Inflammatory macrophage treated with lipopolysaccharide for 1 hour (primary cell): ENCODE measurements around the gene GNE.
"Not testable (repeated sequence)": the region's sequence is repeated elsewhere in the genome, so short reads cannot be mapped to it uniquely, and the experiment has no call there.

ENCODE experiments used
- DNase-seq, 2 donors: peaks; one replicate each; pipeline ENCODE4 v3.0.0-alpha.2; 2020 to 2022

Gene GNE

DNA sequence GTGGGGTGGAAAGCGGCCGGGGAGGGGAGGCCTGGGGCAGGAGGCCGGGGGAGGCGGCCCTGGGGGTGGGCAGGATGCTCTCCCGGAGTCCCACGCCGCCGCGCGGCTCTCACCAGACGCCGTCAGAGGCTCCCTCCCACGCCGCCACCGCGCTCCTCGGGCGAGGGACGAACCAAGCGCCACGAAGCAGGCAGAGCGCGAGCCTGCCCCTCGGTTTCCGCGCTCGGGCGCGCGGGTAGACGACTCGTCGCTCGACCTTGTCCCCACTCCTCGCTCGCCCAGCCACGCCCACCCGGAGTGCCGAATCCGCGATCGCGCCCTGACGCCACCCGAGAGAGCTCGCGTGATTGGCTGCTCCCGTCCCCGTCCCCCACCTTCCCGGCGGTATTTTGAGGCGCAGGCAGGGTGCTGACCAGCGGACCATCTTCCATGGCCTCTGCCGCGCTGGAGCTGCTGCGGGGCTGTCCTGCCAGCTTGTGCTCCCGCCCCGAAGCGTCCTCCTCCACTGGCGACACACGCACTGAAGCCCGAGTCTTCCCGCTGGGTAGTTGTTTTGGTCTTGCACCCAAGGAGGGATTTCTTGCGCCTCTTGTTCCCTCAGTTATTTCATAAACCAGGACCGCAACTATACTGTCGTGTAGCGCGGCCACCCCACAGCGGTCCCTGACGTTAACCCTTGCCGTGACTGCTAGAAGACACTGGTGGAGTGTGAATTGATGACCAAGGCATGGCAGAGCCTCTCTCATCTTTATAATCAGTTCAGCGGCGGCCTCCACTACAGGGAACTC lies at the start of gene GNE:
GNE (minus strand) TSS at position 241 of the 788 bp plus-strand sequence. CDS start 9,093 bp downstream, outside the sequence.
- DNase-seq: peak; percentile 95 to 98

DNA sequence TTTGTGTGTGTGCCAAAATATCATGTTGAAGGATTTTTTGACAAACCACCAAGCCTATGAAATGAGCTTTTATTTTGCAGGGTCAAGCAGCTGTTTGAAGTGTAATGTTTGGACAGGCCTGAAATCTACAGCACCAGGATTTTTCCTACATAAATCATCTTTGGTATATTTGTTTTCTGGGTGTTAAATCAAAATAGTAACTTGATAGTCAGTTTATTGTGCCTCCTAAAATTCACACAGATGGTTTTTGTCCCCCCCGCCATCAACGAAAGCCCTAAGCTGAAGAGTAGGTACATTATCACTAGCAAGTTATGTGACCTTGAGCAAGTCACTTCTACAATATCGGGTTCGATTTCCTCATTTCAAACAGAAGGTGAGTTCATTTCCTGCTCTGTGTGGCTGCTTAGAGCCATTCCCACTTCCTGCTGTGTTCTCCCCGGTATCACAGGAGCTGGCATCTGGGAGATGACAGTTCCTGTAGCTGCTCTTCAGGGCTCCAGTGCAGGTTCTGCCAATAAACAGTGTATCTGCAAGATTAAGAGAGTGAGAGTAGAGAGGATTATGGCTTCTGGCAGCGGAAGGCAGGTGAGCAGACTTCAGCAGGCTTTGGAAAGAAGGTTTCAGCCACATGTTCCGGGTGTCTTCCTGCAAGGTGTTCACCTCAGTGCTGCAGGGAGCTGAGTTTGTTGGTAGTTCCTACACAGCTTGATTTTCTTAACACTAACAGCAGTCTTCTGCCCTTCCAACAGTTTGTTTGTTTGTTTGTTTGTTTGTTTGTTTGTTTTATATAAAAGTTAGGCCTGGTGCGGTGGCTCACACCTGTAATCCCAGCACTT lies 48.4 kb upstream of the GNE start:
- no peak for DNase-seq

- not testable (repeated sequence) for DNase-seq
Observed at GRCh38 chr9:36304366-36304765, 46.1 kb upstream of the GNE start.

- DNase-seq: no peak
Observed at GRCh38 chr9:36301227-36301626, 43.0 kb upstream of the GNE start.

DNA sequence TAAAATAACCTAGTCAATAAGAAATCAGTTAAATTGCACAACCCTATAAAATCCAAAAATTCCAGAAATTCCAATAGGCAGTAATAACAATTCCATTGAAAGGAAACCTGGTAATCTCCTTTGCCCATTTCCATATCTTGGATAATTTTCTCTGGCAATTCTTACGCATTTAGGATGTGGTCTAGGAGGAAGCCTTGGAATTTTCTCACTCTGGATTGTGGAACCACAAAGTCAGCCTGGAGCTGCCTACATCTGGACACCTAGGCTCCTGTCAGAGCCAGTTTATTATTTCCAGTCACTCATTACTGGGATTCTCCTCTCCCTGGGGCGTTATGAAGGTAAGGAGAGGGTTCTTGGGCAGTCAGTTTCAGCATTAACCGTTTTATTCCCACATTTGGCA lies 40.3 kb upstream of the GNE start:
- DNase-seq: no peak

DNA sequence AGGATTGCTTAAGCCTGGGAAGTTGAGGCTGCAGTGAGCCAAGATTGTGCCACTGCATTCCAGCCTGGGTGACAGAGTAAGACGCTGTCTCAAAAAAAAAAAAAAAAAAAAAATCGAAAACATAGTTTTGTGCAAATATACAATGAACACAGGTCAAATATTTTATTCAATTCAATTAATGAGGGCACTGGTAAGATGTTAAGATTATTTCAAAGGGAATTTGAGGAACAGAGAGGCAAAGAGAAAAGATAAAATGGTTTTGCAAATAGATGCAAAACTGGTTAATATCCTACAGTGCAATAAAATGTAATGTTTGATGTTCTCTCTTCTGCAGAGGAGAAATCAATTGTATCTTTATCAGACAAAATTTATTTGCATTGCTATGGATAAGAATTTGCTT lies 39.5 kb upstream of the GNE start:
- no peak for DNase-seq

DNA sequence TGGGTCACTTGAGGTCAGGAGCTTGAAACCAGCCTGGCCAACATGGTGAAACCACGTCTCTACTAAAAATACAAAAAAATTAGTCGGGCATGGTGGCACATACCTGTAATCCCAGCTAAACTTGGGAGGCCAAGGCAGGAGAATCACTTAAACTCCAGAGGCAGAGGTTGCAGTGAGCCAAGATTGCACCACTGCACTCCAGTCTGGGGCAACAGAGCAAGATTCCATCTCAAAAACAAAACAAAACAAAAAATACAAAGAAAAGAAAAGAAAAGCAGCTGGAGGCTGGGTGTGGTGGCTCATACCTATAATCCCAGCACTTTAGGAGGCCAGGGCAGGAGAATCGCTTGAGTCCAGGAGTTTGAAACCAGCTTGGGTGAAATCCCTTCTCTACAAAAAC lies 36.7 kb upstream of the GNE start:
- DNase-seq: not testable (repeated sequence)

GRCh38 chr9:36293918-36294317 lies 35.7 kb upstream of the GNE start:
- DNase-seq: no peak

DNA sequence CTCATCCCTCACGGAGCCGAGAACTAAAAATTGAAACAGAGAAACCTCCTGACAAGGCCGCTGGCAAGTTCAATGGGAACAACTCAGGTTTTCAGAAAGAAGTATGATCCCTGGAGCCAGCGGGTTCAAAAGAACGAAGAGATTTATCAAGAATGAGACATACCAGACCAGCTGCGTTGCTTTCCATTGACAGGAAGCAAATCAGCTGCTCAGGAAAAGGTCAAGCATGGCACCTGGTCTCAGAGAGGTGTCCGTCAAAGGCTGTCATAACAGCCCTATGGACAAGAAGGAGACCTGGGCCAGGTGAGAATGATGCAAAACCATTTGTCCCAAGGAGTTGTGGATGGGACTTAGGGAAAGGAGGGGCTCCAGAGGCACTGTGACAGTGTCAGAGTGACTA lies 34.9 kb upstream of the GNE start:
- no peak for DNase-seq

DNA sequence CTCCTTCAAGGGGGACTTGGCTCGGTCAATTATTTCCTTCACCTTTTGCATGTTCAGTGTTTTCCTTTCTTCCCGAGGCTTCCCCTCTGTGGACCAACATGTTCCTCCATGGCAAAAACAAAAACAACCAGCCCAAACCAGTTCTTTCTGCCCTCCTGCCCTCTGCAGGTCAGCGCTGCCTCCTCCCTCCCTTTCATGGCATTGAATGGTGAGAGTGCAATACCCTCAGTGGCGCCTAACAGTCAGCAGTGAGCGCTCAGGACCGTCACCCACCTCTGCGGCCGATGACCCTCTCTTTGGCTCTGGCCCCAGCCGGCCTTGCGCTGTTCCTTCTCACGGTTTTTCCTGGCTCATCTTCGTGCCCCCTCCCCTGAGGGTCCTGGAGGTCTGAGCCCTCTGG lies 34.4 kb upstream of the GNE start:
- no peak for DNase-seq

- no peak for DNase-seq
Observed at GRCh38 chr9:36290996-36291395, 32.7 kb upstream of the GNE start.

DNA sequence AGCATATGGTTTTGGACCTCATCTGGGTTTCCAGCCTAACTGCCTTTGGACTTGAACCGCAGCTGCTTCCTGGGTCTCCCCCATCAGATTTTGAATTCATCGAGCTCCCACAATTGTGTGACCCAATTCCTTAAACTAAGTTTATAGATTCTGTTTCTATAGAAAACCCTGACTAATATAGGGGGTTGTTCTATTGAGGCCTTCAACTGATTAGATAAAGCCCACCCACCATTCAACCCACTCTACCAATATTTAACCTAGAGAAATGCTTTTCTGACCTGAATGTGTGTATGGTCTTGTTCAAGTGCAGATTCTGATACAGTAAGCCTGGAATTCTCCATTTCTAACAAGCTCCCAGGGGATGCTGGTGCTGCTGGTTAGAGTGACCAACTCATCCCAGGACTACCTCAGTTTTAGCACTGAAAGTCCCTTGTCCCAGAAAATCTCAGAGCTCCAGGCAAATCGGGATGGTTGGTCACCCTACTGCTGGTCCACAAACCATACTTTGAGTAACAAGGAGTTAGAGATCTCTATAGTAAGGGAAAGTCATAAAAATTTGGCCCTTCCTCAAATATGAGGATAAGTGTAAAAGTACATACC lies 31.7 kb upstream of the GNE start:
- DNase-seq: no peak

- DNase-seq: no peak
Observed at GRCh38 chr9:36288070-36288469, 29.8 kb upstream of the GNE start.

GRCh38 chr9:36286388-36286787 lies 28.1 kb upstream of the GNE start:
- no peak for DNase-seq

- no peak for DNase-seq
Observed at GRCh38 chr9:36284226-36284625, 26.0 kb upstream of the GNE start.

DNA sequence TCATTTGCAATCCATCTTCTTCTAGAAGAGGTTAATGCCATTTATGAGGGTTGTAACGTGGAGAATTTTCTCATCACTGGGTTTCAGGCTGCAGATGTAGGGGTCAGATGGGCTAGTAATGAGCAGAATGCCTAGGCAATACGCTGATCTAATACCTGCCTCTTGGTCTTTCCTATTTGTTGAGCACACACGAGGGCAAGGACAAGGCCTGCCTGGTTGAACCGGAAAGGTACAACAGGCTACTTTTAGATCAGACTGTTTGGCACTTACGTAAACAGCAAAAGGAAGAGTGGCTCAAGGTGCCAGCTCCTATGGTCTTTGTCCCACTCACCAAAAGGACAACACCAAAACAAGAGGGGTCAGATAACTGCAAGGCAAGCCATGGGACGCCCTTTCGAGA lies 24.0 kb upstream of the GNE start:
- DNase-seq: no peak

- no peak for DNase-seq
Observed at GRCh38 chr9:36280989-36281388, 22.7 kb upstream of the GNE start.

DNA sequence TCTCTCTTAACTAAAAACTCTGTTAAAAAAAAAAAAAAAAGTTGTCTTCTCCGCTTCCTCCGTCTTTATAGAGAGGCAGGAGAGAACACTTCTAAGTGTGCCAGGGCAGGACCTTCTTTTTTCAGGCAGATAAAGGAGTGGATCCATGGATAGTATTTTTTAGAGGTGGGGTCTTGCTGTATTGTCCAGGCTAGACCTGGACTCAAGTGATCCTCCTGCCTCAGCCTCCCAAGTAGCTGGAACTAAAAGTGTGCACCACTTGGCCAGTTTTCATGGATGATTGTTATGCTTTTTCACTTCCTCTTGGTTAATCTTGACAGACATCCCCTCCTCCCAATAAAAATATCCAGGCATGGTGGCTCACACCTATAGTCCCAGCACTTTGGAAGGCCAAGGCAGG lies 20.0 kb upstream of the GNE start:
- DNase-seq: no peak

GRCh38 chr9:36276781-36277181 lies 18.5 kb upstream of the GNE start:
- DNase-seq: no peak

- no peak for DNase-seq
Observed at GRCh38 chr9:36276254-36276653, 18.0 kb upstream of the GNE start.

DNA sequence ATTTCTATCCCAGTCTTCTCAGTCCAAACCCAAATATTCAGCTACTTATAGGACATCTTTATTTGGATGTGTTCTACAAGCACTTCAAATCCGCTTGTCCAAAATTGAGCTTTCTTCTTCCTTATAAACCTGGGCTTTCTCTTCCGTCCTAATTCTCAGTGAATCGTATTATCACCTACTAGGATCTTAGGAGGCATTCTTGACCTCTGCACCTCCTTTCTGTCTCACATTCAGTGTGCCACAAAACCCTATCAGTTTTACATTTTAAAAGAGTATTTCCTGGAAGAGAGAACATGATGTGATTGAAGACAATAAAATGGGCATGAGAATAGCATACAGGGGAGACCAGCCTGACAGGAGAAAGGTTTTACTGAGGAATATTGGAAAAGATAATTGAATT lies 16.8 kb upstream of the GNE start:
- no peak for DNase-seq

DNA sequence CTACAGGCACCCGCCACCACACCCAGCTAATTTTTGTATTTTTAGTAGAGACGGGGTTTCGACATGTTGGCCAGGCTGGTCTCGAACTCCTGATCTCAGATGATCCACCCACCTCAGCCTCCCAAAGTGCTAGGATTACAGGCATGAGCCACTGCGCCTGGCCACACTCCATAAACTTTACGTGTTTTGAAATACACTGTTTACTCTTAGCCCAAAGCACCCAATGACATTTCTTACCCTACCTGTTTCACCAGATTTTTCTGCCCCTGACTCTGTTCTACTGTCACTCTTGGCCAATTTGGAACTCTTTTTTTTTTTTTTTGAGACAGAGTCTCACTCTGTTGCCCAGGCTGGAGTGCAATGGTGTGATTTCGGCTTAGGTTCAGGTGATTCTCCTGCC lies 15.1 kb upstream of the GNE start:
- DNase-seq: not testable (repeated sequence)

GRCh38 chr9:36268007-36268427 lies 9.8 kb upstream of the GNE start:
- DNase-seq: no peak

DNA sequence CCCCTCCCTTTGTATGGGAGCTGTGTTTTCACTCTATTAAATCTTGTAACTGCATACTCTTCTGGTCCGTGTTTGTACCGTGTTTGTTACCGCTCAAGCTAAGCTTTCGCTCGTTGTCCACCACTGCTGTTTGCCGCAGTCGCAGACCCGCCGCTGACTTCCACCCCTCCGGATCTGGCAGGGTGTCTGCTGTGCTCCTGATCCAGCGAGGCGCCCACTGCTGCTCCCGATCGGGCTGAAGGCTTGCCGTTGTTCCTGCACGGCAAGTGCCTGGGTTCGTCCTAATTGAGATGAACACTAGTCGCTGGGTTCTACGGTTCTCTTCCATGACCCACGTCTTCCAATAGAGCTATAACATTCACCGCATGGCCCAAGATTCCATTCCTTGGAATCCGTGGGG lies 6.6 kb upstream of the GNE start:
- no peak for DNase-seq
